ENCODE measurements around the gene SPEM3. TPM values are rescaled to one million over a fixed set of nuclear protein-coding genes. Genes with fewer than 3 reads are reported as not detected.

SPEM3 gene
- total RNA-seq, 1 donor from 2014 or later = not detected

DNA sequence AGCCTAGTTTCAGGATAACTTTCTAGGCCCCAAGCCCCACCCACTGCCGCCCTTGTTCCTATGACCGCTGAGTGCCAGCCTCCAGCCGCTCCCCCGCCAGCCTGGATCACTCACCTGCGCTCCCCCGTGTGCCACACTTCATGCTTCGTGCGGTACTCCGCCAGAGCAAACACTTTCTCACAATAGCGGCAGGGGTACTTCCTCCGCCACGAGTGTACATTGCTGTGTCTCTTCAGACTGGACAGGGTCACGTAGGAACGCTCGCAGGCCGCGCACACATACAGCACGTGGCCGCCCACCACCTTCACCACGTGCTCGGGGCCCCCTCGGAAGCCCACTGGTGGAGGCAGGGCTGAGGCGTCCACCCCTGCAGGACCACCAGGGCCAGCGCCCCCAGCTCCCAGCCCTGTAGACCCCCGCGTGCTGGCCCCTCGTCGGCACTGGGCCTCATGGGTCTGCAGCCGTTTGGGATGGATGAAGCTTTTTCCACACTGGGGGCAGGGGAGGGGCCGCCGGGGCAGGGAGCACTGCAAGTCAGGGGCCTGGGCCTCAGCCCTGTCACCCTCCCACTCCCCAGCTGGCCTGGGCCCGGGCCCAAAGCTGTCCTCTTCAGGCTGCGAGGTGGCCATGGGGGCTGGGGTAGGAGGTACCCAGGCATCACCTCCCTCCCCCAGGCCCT lies 37.1 kb downstream of the SPEM3 start:
- DNase-seq (ENCODE audit: extremely low spot score in 2 of 2) = no peak
- no peak for TF ChIP-seq POLR2AphosphoS5 (IDR thresholded peaks at IDR 0.05; ENCODE audit: insufficient read depth in 1 of 2, low read depth in 1 of 2)
- TF ChIP-seq, protein P1, sequence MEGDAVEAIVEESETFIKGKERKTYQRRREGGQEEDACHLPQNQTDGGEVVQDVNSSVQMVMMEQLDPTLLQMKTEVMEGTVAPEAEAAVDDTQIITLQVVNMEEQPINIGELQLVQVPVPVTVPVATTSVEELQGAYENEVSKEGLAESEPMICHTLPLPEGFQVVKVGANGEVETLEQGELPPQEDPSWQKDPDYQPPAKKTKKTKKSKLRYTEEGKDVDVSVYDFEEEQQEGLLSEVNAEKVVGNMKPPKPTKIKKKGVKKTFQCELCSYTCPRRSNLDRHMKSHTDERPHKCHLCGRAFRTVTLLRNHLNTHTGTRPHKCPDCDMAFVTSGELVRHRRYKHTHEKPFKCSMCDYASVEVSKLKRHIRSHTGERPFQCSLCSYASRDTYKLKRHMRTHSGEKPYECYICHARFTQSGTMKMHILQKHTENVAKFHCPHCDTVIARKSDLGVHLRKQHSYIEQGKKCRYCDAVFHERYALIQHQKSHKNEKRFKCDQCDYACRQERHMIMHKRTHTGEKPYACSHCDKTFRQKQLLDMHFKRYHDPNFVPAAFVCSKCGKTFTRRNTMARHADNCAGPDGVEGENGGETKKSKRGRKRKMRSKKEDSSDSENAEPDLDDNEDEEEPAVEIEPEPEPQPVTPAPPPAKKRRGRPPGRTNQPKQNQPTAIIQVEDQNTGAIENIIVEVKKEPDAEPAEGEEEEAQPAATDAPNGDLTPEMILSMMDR (IDR thresholded peaks at IDR 0.05) = no peak
- no peak for TF ChIP-seq POLR2A (IDR thresholded peaks at IDR 0.05)
- Histone ChIP-seq H3K36me3 (peaks cover 0 to 47% of the 10 kb centered on the region in 2 donors), H3K27me3 (no peaks in the 10 kb centered on the region), H3K4me1 (peaks cover 67% of the 10 kb centered on the region), H3K4me3 (no peak overlapping the region), H3K27ac (peak overlapping the region; percentile 60), H3K9me3 (no peaks in the 10 kb centered on the region)
- intact Hi-C loops (cut with DNase I) = no loop called here

DNA sequence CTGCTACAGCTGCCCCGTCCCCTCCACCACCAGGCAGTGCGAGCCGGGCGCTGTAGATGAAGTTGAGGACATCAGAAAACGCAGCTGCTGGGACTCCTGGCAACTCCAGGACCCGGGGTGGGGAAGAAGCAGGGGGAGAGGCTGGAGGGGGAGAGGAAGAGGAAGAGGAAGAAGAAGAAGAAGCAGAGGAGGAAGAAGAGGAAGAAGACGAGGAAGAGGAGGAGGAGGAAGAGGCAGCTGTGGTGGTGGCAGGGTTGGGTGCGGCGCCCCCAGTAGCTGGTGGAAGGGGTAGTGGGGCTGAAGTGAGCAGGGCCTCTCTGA lies 37.6 kb downstream of the SPEM3 start:
- H3K4me1 ChIP-seq = peaks cover 69% of the 10 kb centered on the region
- H3K36me3 ChIP-seq = peaks cover 0 to 47% of the 10 kb centered on the region in 2 donors
- no peak overlapping the region for H3K4me3 ChIP-seq

DNA sequence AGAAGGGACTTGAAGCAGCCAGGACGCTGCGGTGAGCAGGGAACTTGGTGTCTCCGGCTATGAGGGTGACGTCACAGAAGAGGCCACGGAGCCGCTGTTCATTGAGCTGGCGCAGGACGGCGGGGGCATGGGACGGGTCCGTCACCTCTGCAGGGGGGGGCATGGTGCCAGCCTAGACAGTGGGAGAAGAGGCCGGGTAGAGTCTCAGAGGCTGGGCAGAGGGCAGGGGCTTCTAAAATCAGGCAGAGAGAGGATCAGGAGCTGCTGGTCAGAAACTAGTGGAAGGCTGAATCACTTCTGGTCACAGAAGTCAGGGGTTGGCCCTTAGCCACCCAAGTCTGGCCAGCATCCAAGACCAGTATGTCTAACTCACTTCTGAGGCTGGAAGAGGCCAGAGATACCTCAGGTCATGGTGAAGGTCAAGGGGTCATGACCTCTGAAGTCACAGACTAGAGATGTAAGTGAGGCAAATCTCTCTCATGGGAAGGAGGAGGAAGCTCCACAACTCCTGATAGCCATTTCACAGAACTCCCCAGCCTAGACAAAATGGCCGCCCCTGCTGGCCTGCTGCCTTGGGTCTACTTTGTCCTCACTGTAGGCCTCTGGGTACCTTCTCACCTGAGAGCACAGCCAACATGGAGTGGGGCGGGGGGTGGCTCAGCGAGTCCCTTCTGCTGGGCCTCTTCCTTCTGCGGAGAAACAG lies 38.1 kb downstream of the SPEM3 start:
- Histone ChIP-seq H3K4me3 (no peak overlapping the region), H3K9me3 (no peaks in the 10 kb centered on the region), H3K27me3 (no peaks in the 10 kb centered on the region), H3K27ac (peak overlapping the region; percentile 60), H3K36me3 (peaks cover 0 to 43% of the 10 kb centered on the region in 2 donors), H3K4me1 (peaks cover 69% of the 10 kb centered on the region)
- TF ChIP-seq, protein P1 (IDR thresholded peaks at IDR 0.05) = no peak
- peak in 1 of 2 donors; percentile 17 for TF ChIP-seq POLR2AphosphoS5 (IDR thresholded peaks at IDR 0.05; ENCODE audit: insufficient read depth in 1 of 2, low read depth in 1 of 2)
- no peak for DNase-seq (ENCODE audit: extremely low spot score in 2 of 2)
- intact Hi-C loops (cut with DNase I) = no loop called here

More for the DNA sequence above, 37.6 kb downstream of the SPEM3 start:
- Histone ChIP-seq H3K9me3 (no peaks in the 10 kb centered on the region), H3K27me3 (no peaks in the 10 kb centered on the region), H3K27ac (peak overlapping the region; percentile 60)
- TF ChIP-seq POLR2A (IDR thresholded peaks at IDR 0.05) (no peak), POLR2AphosphoS5 (IDR thresholded peaks at IDR 0.05; ENCODE audit: insufficient read depth in 1 of 2, low read depth in 1 of 2) (no peak)
- TF ChIP-seq, protein P1 (IDR thresholded peaks at IDR 0.05) = no peak
- intact Hi-C loops (cut with DNase I) = no loop called here
- DNase-seq (ENCODE audit: extremely low spot score in 2 of 2) = no peak

DNA sequence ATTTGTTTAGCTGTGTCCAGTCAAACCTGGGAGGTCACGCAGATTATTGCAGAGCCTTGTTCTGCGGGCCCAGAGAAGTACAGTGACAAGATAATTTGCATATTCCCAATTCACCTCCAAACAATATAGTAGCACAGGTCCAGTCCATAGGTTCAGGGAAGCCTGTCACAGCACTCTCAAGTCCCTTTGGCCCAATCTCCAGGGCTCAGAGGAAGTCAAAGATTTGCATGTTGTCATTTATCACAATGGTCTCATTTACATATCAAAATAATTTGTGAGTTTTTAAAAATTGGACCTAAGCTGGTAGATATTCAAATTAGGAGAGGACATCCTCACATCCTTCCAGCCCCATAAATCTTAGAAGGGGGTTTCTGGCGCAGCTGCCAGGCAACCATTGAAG lies 38.8 kb downstream of the SPEM3 start:
- intact Hi-C loops (cut with DNase I) = no loop called here
- peaks cover 72% of the 10 kb centered on the region for H3K4me1 ChIP-seq
- TF ChIP-seq POLR2AphosphoS5 (IDR thresholded peaks at IDR 0.05; ENCODE audit: insufficient read depth in 1 of 2, low read depth in 1 of 2) (no peak), POLR2A (IDR thresholded peaks at IDR 0.05) (no peak)
- TF ChIP-seq, protein P1 (IDR thresholded peaks at IDR 0.05) = no peak
- DNase-seq (ENCODE audit: extremely low spot score in 2 of 2) = no peak
- no peaks in the 10 kb centered on the region for H3K27me3 ChIP-seq
- H3K36me3 ChIP-seq = peaks cover 0 to 36% of the 10 kb centered on the region in 2 donors
- H3K4me3 ChIP-seq = no peak overlapping the region
- H3K27ac ChIP-seq = peak overlapping the region; percentile 60
- no peaks in the 10 kb centered on the region for H3K9me3 ChIP-seq

DNA sequence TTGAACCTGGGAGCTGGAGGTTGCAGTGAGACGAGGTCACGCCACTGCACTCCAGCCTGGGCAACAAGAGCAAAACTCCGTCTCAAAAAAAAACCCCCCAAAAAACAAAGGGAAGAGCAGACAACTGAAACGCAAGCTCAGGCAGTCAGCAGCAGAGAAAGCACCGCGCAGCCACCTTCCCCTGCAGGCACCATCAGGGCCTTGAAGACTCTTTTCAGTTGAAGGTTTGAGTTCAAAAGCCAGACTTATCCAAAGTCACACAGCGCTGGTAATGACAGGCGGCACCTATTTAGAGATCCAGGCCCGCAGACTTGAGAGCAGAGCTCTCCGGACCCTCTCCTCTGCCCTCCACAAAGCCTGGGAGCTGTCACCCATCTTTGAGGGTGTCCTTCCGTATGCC lies 39.6 kb downstream of the SPEM3 start:
- Histone ChIP-seq H3K4me1 (peaks cover 68% of the 10 kb centered on the region), H3K9me3 (no peaks in the 10 kb centered on the region), H3K36me3 (peaks cover 0 to 28% of the 10 kb centered on the region in 2 donors), H3K27ac (no peak overlapping the region), H3K27me3 (no peaks in the 10 kb centered on the region), H3K4me3 (no peak overlapping the region)
- intact Hi-C loops (cut with DNase I) = no loop called here
- TF ChIP-seq POLR2A (IDR thresholded peaks at IDR 0.05) = no peak
- TF ChIP-seq POLR2AphosphoS5 (IDR thresholded peaks at IDR 0.05; ENCODE audit: insufficient read depth in 1 of 2, low read depth in 1 of 2) = no peak
- TF ChIP-seq, protein P1 (IDR thresholded peaks at IDR 0.05) = no peak
- no peak for DNase-seq (ENCODE audit: extremely low spot score in 2 of 2)

Measured in vagina (tissue), 2 donors.